B cell (primary cell): Measurements from ENCODE around the gene RGS11. TPM values are rescaled to one million over a fixed set of nuclear protein-coding genes. Genes with fewer than 3 reads are reported as not detected.

Source experiments
- ATAC-seq: fragments of 200-7000 bp; cut with Tn5 transposase; one replicate; pipeline ENCODE4 v1.10.0; 2021; ENCODE audit warnings: low read depth, mild to moderate bottlenecking, moderate number of reproducible peaks, moderate library complexity
- CTCF ChIA-PET: fragments of 350-600 bp; sonication (Branson Sonifier 250); formaldehyde crosslinking; loops from one replicate; lab custom pipeline; 2021; ENCODE audit warnings: antibody characterized with exemption, inconsistent platforms; lab: Charles Lee
- POLR2A ChIA-PET: fragments of 350-600 bp; sonication (Branson Sonifier 250); formaldehyde crosslinking; loops from one replicate; lab custom pipeline; 2021; ENCODE audit warnings: antibody characterized with exemption; lab: Charles Lee
- DNase-seq: peaks from one replicate; pipeline ENCODE4 v3.0.0; 2013
- H2AFZ ChIP-seq: 2 replicates; pipeline ENCODE4 v1.6.1; 2012; ENCODE audit warnings: mild to moderate bottlenecking, low read depth, low read length; ENCODE audit not compliant: insufficient read depth, poor library complexity, severe bottlenecking
- H3K27ac ChIP-seq, 2 donors: 1 replicate in 1 of 2; 2 replicates in 1 of 2; pipeline ENCODE4 v1.5.1; 2012 to 2013; ENCODE audit warnings: low read length in 2 of 2, mild to moderate bottlenecking in 2 of 2, moderate library complexity in 1 of 2
- H3K27me3 ChIP-seq, 4 experiments: fragments of 200-600 bp in 1 of 4; sonication (generic) in 1 of 4; replicated peaks in 1 of 4; 1 replicate in 2 of 4; 2 replicates in 2 of 4; pipeline versions ENCODE4 v1.6.1 to v1.7.0; 2013 to 2016; ENCODE audit warnings: low read length in 3 of 4, mild to moderate bottlenecking in 2 of 4, mixed read lengths in 1 of 4, moderate library complexity in 1 of 4; ENCODE audit not compliant: insufficient read depth in 4 of 4, control insufficient read depth in 3 of 4; ENCODE audit errors: control extremely low read depth in 1 of 4
- H3K36me3 ChIP-seq, 2 experiments: replicated peaks in 1 of 2; 1 replicate in 1 of 2; 2 replicates in 1 of 2; pipeline versions ENCODE4 v1.6.1 to v1.7.1; 2013; ENCODE audit warnings: low read length in 1 of 2; ENCODE audit not compliant: insufficient read depth in 2 of 2, control insufficient read depth in 1 of 2; ENCODE audit errors: control extremely low read depth in 1 of 2, extremely low read depth in 1 of 2
- H3K4me1 ChIP-seq, 2 donors: fragments of 200-600 bp in 1 of 2; sonication (generic) in 1 of 2; 1 replicate in 1 of 2; 2 replicates in 1 of 2; pipeline versions ENCODE4 v1.5.1 to v1.6.1; 2013 to 2017; ENCODE audit warnings: low read length in 2 of 2; ENCODE audit not compliant: control insufficient read depth in 2 of 2, insufficient read depth in 2 of 2
- H3K4me2 ChIP-seq: replicated peaks from 2 replicates; pipeline ENCODE3; 2012; ENCODE audit warnings: mild to moderate bottlenecking, low read depth, low read length; ENCODE audit not compliant: poor library complexity, severe bottlenecking
- H3K4me3 ChIP-seq, 5 experiments: fragments of 200-600 bp in 1 of 5; sonication (generic) in 1 of 5; 1 replicate in 3 of 5; 2 replicates in 2 of 5; pipeline versions ENCODE4 v1.5.1 to v1.7.0; 2011 to 2016; ENCODE audit warnings: low read length in 4 of 5, mild to moderate bottlenecking in 4 of 5, low read depth in 2 of 5, control low read depth in 1 of 5, moderate library complexity in 1 of 5; ENCODE audit not compliant: insufficient read depth in 1 of 5; ENCODE audit errors: control extremely low read depth in 1 of 5, extremely low read depth in 1 of 5
- H3K79me2 ChIP-seq: fragments of 200-600 bp; sonication (generic); one replicate; pipeline ENCODE4 v1.6.0; 2016; ENCODE audit warnings: low read length; ENCODE audit not compliant: control insufficient read depth, insufficient read depth
- H3K9ac ChIP-seq: fragments of 200-600 bp; sonication (generic); 2 replicates; pipeline ENCODE4 v1.6.1; 2017; ENCODE audit warnings: mild to moderate bottlenecking, low read length, moderate library complexity
- H3K9me3 ChIP-seq, 3 donors: one replicate each; pipeline versions ENCODE4 v1.6.1 to v1.7.1; 2013; ENCODE audit warnings: low read length in 2 of 3; ENCODE audit not compliant: control insufficient read depth in 2 of 3, insufficient read depth in 1 of 3; ENCODE audit errors: control extremely low read depth in 1 of 3
- H4K20me1 ChIP-seq: 2 replicates; pipeline ENCODE4 v1.6.0; 2012; ENCODE audit warnings: mild to moderate bottlenecking, low read length; ENCODE audit not compliant: insufficient read depth, control insufficient read depth, poor library complexity, severe bottlenecking
- H3K27ac Mint-ChIP-seq: one replicate; pipeline ENCODE4 v1.8.0; 2021; ENCODE audit warnings: mixed read lengths
- H3K27me3 Mint-ChIP-seq: one replicate; pipeline ENCODE4 v1.8.0; 2021; ENCODE audit warnings: mixed read lengths
- H3K4me1 Mint-ChIP-seq: one replicate; pipeline ENCODE4 v1.8.0; 2021; ENCODE audit warnings: mixed read lengths
- H3K4me3 Mint-ChIP-seq: one replicate; pipeline ENCODE4 v1.8.0; 2021; ENCODE audit warnings: mixed read lengths
- H3K9me3 Mint-ChIP-seq: one replicate; pipeline ENCODE4 v1.8.0; 2022; ENCODE audit warnings: mixed read lengths; ENCODE audit not compliant: insufficient read depth
- EZH2 ChIP-seq: IDR thresholded peaks from 2 replicates; pipeline ENCODE4 v1.6.1; 2012; ENCODE audit warnings: borderline replicate concordance, low read depth, mild to moderate bottlenecking, moderate library complexity, low read length; ENCODE audit not compliant: insufficient read depth, poor library complexity, severe bottlenecking
- WGBS: methylation state at CpG from one replicate; pipeline ENCODE4 v1.1.5; 2013; ENCODE audit warnings: missing lambda C conversion rate; ENCODE audit not compliant: insufficient coverage; 5-methylcytosine and 5-hydroxymethylcytosine counted together
- intact Hi-C: fragments of 100-400 bp; cut with micrococcal nuclease; formaldehyde crosslinking; loops from one replicate; pipeline ENCODE4 v1.10.0; 2022
- polyA plus RNA-seq: library from polyadenylated mRNA; depleted of rRNA; stranded (reverse); fragments of >200 nt; gene quantifications from 2 replicates; pipeline ENCODE4 v1.2.3, GENCODE V29; 2012
- total RNA-seq, 2 donors: library from RNA; stranded (reverse); fragments of 120-200 nt in 1 of 2; gene quantifications; 1 replicate in 1 of 2; 2 replicates in 1 of 2; pipeline versions ENCODE4 v1.2.3 to v1.2.4, GENCODE V29; 2013 to 2022
- TF ChIP-seq, protein P1 (sequence below): fragments of 200-600 bp; IDR thresholded peaks from one replicate; pipeline ENCODE4 v1.8.0; 2022; ENCODE audit warnings: antibody characterized with exemption, mild to moderate bottlenecking

RGS11 gene
- total and polyA plus RNA-seq, 2 donors (not counting 1 experiment from before 2014, with no cell fraction given): 0.39 TPM; not detected in 1

- Histone ChIP-seq H2AFZ (no peak overlapping the region), H3K9me3 (no peaks in the 10 kb centered on the region), H4K20me1 (peaks cover 82% of the 10 kb centered on the region), H3K9ac (no peak overlapping the region), H3K27me3 (no peaks in the 10 kb centered on the region), H3K27ac (no peak overlapping the region), H3K4me3 (no peak overlapping the region), H3K36me3 (peaks cover 2 to 17% of the 10 kb centered on the region in 2 experiments), H3K79me2 (peaks cover 65% of the 10 kb centered on the region), H3K4me1 (peaks cover 22 to 31% of the 10 kb centered on the region in 2 donors), H3K4me2 (no peak overlapping the region)
- Mint-ChIP-seq H3K27me3 (no peaks in the 10 kb centered on the region), H3K9me3 (no peaks in the 10 kb centered on the region), H3K27ac (peak overlapping the region; percentile 26), H3K4me3 (no peak overlapping the region), H3K4me1 (peaks cover 41% of the 10 kb centered on the region)
- WGBS: 98% methylated on average over 13 of the region's 13 CpGs
- intact Hi-C loops: no loop called here
- TF ChIP-seq EZH2: no peak
- TF ChIP-seq, protein P1, sequence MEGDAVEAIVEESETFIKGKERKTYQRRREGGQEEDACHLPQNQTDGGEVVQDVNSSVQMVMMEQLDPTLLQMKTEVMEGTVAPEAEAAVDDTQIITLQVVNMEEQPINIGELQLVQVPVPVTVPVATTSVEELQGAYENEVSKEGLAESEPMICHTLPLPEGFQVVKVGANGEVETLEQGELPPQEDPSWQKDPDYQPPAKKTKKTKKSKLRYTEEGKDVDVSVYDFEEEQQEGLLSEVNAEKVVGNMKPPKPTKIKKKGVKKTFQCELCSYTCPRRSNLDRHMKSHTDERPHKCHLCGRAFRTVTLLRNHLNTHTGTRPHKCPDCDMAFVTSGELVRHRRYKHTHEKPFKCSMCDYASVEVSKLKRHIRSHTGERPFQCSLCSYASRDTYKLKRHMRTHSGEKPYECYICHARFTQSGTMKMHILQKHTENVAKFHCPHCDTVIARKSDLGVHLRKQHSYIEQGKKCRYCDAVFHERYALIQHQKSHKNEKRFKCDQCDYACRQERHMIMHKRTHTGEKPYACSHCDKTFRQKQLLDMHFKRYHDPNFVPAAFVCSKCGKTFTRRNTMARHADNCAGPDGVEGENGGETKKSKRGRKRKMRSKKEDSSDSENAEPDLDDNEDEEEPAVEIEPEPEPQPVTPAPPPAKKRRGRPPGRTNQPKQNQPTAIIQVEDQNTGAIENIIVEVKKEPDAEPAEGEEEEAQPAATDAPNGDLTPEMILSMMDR: no peak
- ATAC-seq (no peak), DNase-seq (no peak)
- ChIA-PET POLR2A (no interaction called here), CTCF (no interaction called here)
These were observed 46.9 kb upstream of the RGS11 start for GRCh38 chr16:322476-323143.

- 94% methylated on average over 2 of the region's 9 CpGs for WGBS
- Histone ChIP-seq H4K20me1 (peaks cover 84% of the 10 kb centered on the region), H3K4me2 (no peak overlapping the region), H2AFZ (no peak overlapping the region), H3K9me3 (no peaks in the 10 kb centered on the region), H3K27ac (peak overlapping the region in 1 of 2 donors; percentile 46), H3K4me1 (peaks cover 22 to 25% of the 10 kb centered on the region in 2 donors), H3K4me3 (no peak overlapping the region), H3K27me3 (no peaks in the 10 kb centered on the region), H3K9ac (no peak overlapping the region), H3K79me2 (peaks cover 68% of the 10 kb centered on the region), H3K36me3 (peaks cover 2 to 22% of the 10 kb centered on the region in 2 experiments)
- no peak for TF ChIP-seq EZH2
- TF ChIP-seq, protein P1: no peak
- H3K27ac Mint-ChIP-seq: no peak overlapping the region
- H3K4me1 Mint-ChIP-seq: peaks cover 35% of the 10 kb centered on the region
- ChIA-PET CTCF (interaction anchor here (1.0 to 1.2 kb wide), 3 partner anchors 30 to 256 kb away, joined by 3 read pairs; no protein-coding TSS in a partner anchor), POLR2A (no interaction called here)
- no peaks in the 10 kb centered on the region for H3K27me3 Mint-ChIP-seq
- DNase-seq (no peak), ATAC-seq (no peak)
- H3K9me3 Mint-ChIP-seq: no peaks in the 10 kb centered on the region
- H3K4me3 Mint-ChIP-seq: no peak overlapping the region
- intact Hi-C loops: no loop called here
These were observed 45.8 kb upstream of the RGS11 start for GRCh38 chr16:321532-321931.
